OCI-LY3 (cell line): ENCODE data around the gene HSDL2.
"Not testable (repeated sequence)": the region's sequence is repeated elsewhere in the genome, so short reads cannot be mapped to it uniquely, and the experiment has no call there.

Source experiments
- H2AFZ ChIP-seq: fragments of 200-600, 300-600 bp; shearing (Covaris generic); 2 replicates; pipeline ENCODE4 v1.6.0; 2014; ENCODE audit warnings: antibody characterized with exemption, low read depth, low read length
- H3K27ac ChIP-seq: fragments of 200-600, 300-600 bp; sonication (generic); 2 replicates; pipeline ENCODE4 v1.5.1; 2014; ENCODE audit warnings: mild to moderate bottlenecking, low read length, moderate library complexity, mixed read lengths
- H3K27me3 ChIP-seq: fragments of 200-600, 300-600 bp; sonication (generic); 2 replicates; pipeline ENCODE4 v1.6.1; 2014; ENCODE audit warnings: low read depth, low read length, mixed read lengths
- H3K36me3 ChIP-seq: fragments of 200-600, 300-600 bp; sonication (generic); replicated peaks from 2 replicates; pipeline ENCODE3; 2014; ENCODE audit warnings: low read depth, low read length, mixed read lengths
- H3K4me1 ChIP-seq: fragments of 300-600, 200-600 bp; sonication (generic); 2 replicates; pipeline ENCODE4 v1.6.1; 2014; ENCODE audit warnings: low read length, mixed read lengths
- H3K4me2 ChIP-seq: fragments of 200-600, 300-600 bp; sonication (generic); 2 replicates; pipeline ENCODE4 v1.6.1; 2014; ENCODE audit warnings: low read length, mixed read lengths
- H3K4me3 ChIP-seq: fragments of 300-600, 200-600 bp; sonication (generic); 2 replicates; pipeline ENCODE4 v1.5.1; 2014; ENCODE audit warnings: antibody characterized with exemption, mild to moderate bottlenecking, low read length, moderate library complexity
- H3K79me2 ChIP-seq: fragments of 300-600, 200-600 bp; shearing (Covaris generic); 2 replicates; pipeline ENCODE4 v1.6.1; 2014; ENCODE audit warnings: mild to moderate bottlenecking, low read length, mixed read lengths
- H3K9ac ChIP-seq: fragments of 300-600, 200-600 bp; shearing (Covaris generic); 2 replicates; pipeline ENCODE4 v1.6.0; 2014; ENCODE audit warnings: mild to moderate bottlenecking, low read length, moderate library complexity
- H3K9me3 ChIP-seq: fragments of 200-600, 300-600 bp; shearing (Covaris generic); 2 replicates; pipeline ENCODE4 v1.6.1; 2014; ENCODE audit warnings: low read length, mixed read lengths; ENCODE audit not compliant: insufficient read depth
- H4K20me1 ChIP-seq: fragments of 200-600, 300-600 bp; sonication (generic); 2 replicates; pipeline ENCODE4 v1.6.1; 2016; ENCODE audit warnings: low read length, mixed read lengths; ENCODE audit not compliant: insufficient read depth
- CTCF ChIP-seq: fragments of 200-600, 300-600 bp; sonication (generic); IDR thresholded peaks from 2 replicates; pipeline ENCODE4 v1.5.1; 2014; ENCODE audit warnings: antibody characterized with exemption, low read length, low read depth
- EZH2phosphoT487 ChIP-seq: fragments of 200-600 bp; shearing (Covaris generic); IDR thresholded peaks from 2 replicates; pipeline ENCODE4 v1.6.1; 2018; ENCODE audit warnings: antibody characterized with exemption, mixed run types, low read depth

HSDL2 gene

GRCh38 chr9:112366591-112366990 lies 13.3 kb upstream of the HSDL2 start:
- Histone ChIP-seq H3K9me3 (no peaks in the 10 kb centered on the region), H3K79me2 (no peaks in the 10 kb centered on the region)
- TF ChIP-seq EZH2phosphoT487, result no peak
- peak; percentile 17; the same call in 1 of the 2 replicates for TF ChIP-seq CTCF

GRCh38 chr9:112367465-112367864 lies 12.4 kb upstream of the HSDL2 start:
- H2AFZ ChIP-seq, result no peak overlapping the region
- H3K27ac ChIP-seq, result no peak overlapping the region
- H3K9me3 ChIP-seq, result no peaks in the 10 kb centered on the region
- no peak overlapping the region for H3K4me2 ChIP-seq
- no peaks in the 10 kb centered on the region for H3K79me2 ChIP-seq
- no peaks in the 10 kb centered on the region for H3K36me3 ChIP-seq
- TF ChIP-seq EZH2phosphoT487, result no peak
- TF ChIP-seq CTCF, result no peak
- no peak overlapping the region for H3K9ac ChIP-seq
- H3K4me3 ChIP-seq, result no peak overlapping the region
- no peaks in the 10 kb centered on the region for H3K27me3 ChIP-seq
- H3K4me1 ChIP-seq, result no peaks in the 10 kb centered on the region
- no peaks in the 10 kb centered on the region for H4K20me1 ChIP-seq

More at GRCh38 chr9:112366591-112366990, 13.3 kb upstream of the HSDL2 start:
- Histone ChIP-seq H3K27me3 (no peaks in the 10 kb centered on the region), H3K4me1 (no peaks in the 10 kb centered on the region), H2AFZ (no peak overlapping the region), H3K4me2 (no peak overlapping the region), H3K27ac (no peak overlapping the region), H3K9ac (no peak overlapping the region), H4K20me1 (no peaks in the 10 kb centered on the region), H3K36me3 (no peaks in the 10 kb centered on the region), H3K4me3 (no peak overlapping the region)

- Histone ChIP-seq H3K79me2 (no peaks in the 10 kb centered on the region), H3K27ac (no peak overlapping the region), H3K27me3 (no peaks in the 10 kb centered on the region), H3K4me3 (no peak overlapping the region), H3K4me1 (no peaks in the 10 kb centered on the region), H4K20me1 (no peaks in the 10 kb centered on the region), H2AFZ (no peak overlapping the region), H3K36me3 (no peaks in the 10 kb centered on the region), H3K9ac (no peak overlapping the region), H3K9me3 (no peaks in the 10 kb centered on the region), H3K4me2 (no peak overlapping the region)
- no peak for TF ChIP-seq EZH2phosphoT487
- no peak for TF ChIP-seq CTCF
Measured at GRCh38 chr9:112369817-112370216, 10.1 kb upstream of the HSDL2 start.

GRCh38 chr9:112371060-112371459 lies 8.8 kb upstream of the HSDL2 start:
- no peak overlapping the region for H3K4me2 ChIP-seq
- H3K79me2 ChIP-seq, result no peaks in the 10 kb centered on the region
- H3K4me1 ChIP-seq, result no peaks in the 10 kb centered on the region
- TF ChIP-seq EZH2phosphoT487 (no peak), CTCF (no peak)
- H3K27me3 ChIP-seq, result no peaks in the 10 kb centered on the region
- no peak overlapping the region for H3K27ac ChIP-seq
- H3K4me3 ChIP-seq, result no peak overlapping the region
- no peak overlapping the region for H3K9ac ChIP-seq
- H2AFZ ChIP-seq, result no peak overlapping the region
- H3K9me3 ChIP-seq, result no peaks in the 10 kb centered on the region
- no peaks in the 10 kb centered on the region for H3K36me3 ChIP-seq
- no peaks in the 10 kb centered on the region for H4K20me1 ChIP-seq

GRCh38 chr9:112373666-112374065 lies 6.2 kb upstream of the HSDL2 start:
- H3K27ac ChIP-seq, H4K20me1 ChIP-seq, H3K36me3 ChIP-seq, H3K79me2 ChIP-seq, H3K9me3 ChIP-seq, H3K4me2 ChIP-seq, H3K4me3 ChIP-seq, H3K4me1 ChIP-seq, H2AFZ ChIP-seq, H3K27me3 ChIP-seq, H3K9ac ChIP-seq: not testable (repeated sequence)

GRCh38 chr9:112374232-112374631 lies 5.7 kb upstream of the HSDL2 start:
- H3K4me1 ChIP-seq, H3K27ac ChIP-seq, H3K9me3 ChIP-seq, H3K79me2 ChIP-seq, H3K4me3 ChIP-seq, H3K9ac ChIP-seq, H3K4me2 ChIP-seq, H3K36me3 ChIP-seq, H3K27me3 ChIP-seq, H2AFZ ChIP-seq, H4K20me1 ChIP-seq: not testable (repeated sequence)
